Activated CD8-positive, alpha-beta memory T cell treated with anti-CD3 and anti-CD28 coated beads for 48 hours (primary cell): Measurements from ENCODE around the gene THSD7A.

ENCODE experiments used
- DNase-seq, 3 experiments: peaks; one replicate each; pipeline ENCODE4 v3.0.0-alpha.2; 2020; ENCODE audit warnings: low read depth in 2 of 3, low spot score in 2 of 3

Gene THSD7A

GRCh38 chr7:11706666-11707605 lies 125.1 kb downstream of the THSD7A start:
- DNase-seq = no peak

- no peak for DNase-seq
Measured at GRCh38 chr7:11703829-11704228, 128.2 kb downstream of the THSD7A start.

GRCh38 chr7:11702938-11703337 lies 129.1 kb downstream of the THSD7A start:
- DNase-seq = no peak

- DNase-seq = no peak
Measured at GRCh38 chr7:11701829-11702560, 130.0 kb downstream of the THSD7A start.

- DNase-seq = no peak
Measured at GRCh38 chr7:11699666-11700065, 132.3 kb downstream of the THSD7A start.

GRCh38 chr7:11698384-11698871 lies 133.6 kb downstream of the THSD7A start:
- no peak for DNase-seq

GRCh38 chr7:11690395-11690794 lies 141.6 kb downstream of the THSD7A start:
- DNase-seq = no peak

- no peak for DNase-seq
Measured at GRCh38 chr7:11689096-11689495, 142.9 kb downstream of the THSD7A start.

GRCh38 chr7:11681461-11681860 lies 150.5 kb downstream of the THSD7A start:
- DNase-seq = no peak

- no peak for DNase-seq
Measured at GRCh38 chr7:11675163-11675562, 156.8 kb downstream of the THSD7A start.

GRCh38 chr7:11668727-11669126 lies 163.3 kb downstream of the THSD7A start:
- DNase-seq = no peak

GRCh38 chr7:11667810-11668185 lies 164.2 kb downstream of the THSD7A start:
- DNase-seq = no peak

- DNase-seq = no peak
Measured at GRCh38 chr7:11667071-11667809, 164.8 kb downstream of the THSD7A start.

- DNase-seq = no peak
Measured at GRCh38 chr7:11665357-11665756, 166.6 kb downstream of the THSD7A start.

GRCh38 chr7:11655642-11656041 lies 176.4 kb downstream of the THSD7A start:
- DNase-seq = no peak

GRCh38 chr7:11655163-11655562 lies 176.8 kb downstream of the THSD7A start:
- DNase-seq = no peak

- DNase-seq = no peak
Measured at GRCh38 chr7:11650500-11650899, 181.5 kb downstream of the THSD7A start.

- no peak for DNase-seq
Measured at GRCh38 chr7:11650030-11650429, 182.0 kb downstream of the THSD7A start.

- no peak for DNase-seq
Measured at GRCh38 chr7:11648980-11649379, 183.0 kb downstream of the THSD7A start.

GRCh38 chr7:11648101-11648500 lies 183.9 kb downstream of the THSD7A start:
- DNase-seq = no peak

- no peak for DNase-seq
Measured at GRCh38 chr7:11642841-11643240, 189.2 kb downstream of the THSD7A start.
